HUES64 (cell line): ENCODE results near the gene TCP11L2.

Experiments used
- H3K27ac ChIP-seq: 2 replicates; pipeline ENCODE4 v1.7.0; 2013; ENCODE audit warnings: low read depth, low read length, inconsistent platforms
- H3K27me3 ChIP-seq: 2 replicates; pipeline ENCODE4 v1.6.1; 2013; ENCODE audit warnings: mild to moderate bottlenecking, low read length; ENCODE audit not compliant: insufficient read depth
- H3K36me3 ChIP-seq: 2 replicates; pipeline ENCODE4 v1.6.1; 2013; ENCODE audit warnings: mild to moderate bottlenecking, low read length; ENCODE audit not compliant: insufficient read depth
- H3K4me1 ChIP-seq: 2 replicates; pipeline ENCODE4 v1.6.1; 2013; ENCODE audit warnings: mild to moderate bottlenecking, low read length, moderate library complexity; ENCODE audit not compliant: insufficient read depth
- H3K4me3 ChIP-seq: 2 replicates; pipeline ENCODE4 v1.5.1; 2013; ENCODE audit warnings: mild to moderate bottlenecking, low read length, moderate library complexity
- H3K9ac ChIP-seq: 2 replicates; pipeline ENCODE4 v1.6.1; 2013; ENCODE audit warnings: mild to moderate bottlenecking, low read depth, low read length
- H3K9me3 ChIP-seq: 2 replicates; pipeline ENCODE4 v1.6.1; 2013; ENCODE audit warnings: low read depth, low read length; ENCODE audit not compliant: insufficient read depth
- WGBS: fragments of 150-250, 120-280 bp; methylation state at CpG from one replicate; pipeline ENCODE4 v1.1.7; 2013; ENCODE audit warnings: missing lambda C conversion rate; 5-methylcytosine and 5-hydroxymethylcytosine counted together

TCP11L2 gene

DNA sequence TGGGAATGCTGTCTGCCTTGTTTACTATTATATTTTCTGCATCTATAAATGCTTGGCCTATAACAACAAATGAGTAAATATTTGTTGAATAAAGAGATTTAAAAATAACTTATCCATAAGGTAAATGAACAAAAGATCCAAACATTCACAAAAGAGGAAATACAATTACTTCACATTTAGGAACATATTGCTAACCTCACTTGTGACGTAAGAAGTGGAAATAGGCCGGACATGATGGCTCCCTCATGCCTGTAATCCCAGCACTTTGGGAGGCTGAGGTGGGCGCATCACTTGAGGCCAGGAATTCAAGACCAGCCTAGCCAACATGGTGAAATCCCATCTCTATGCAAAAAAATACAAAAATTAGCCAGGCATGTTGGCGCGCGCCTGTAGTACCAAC, 29.0 kb upstream of the TCP11L2 start:
- H3K4me1 ChIP-seq = no peaks in the 10 kb centered on the region

DNA sequence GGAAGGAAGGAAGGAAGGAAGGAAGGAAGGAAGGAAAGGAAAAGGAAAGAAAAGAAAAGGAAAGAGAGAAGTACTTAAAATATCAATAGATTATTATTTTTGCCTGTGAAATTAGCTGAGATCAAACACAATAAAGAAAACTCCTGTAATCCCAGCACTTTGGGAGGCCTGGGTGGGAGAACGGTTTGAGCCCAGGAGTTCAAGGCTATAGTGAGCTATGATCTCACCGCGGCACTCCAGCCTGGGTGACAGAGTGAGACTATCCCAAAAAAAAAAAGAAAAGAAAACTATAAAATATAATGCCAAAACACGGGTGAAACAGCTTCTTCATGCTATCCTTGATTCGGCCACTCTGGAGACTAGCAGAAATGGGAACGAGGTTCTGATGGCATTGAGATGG, 28.5 kb upstream of the TCP11L2 start:
- Histone ChIP-seq H3K4me1 (no peaks in the 10 kb centered on the region), H3K9ac (no peak overlapping the region), H3K9me3 (no peaks in the 10 kb centered on the region), H3K27me3 (no peaks in the 10 kb centered on the region), H3K4me3 (no peak overlapping the region), H3K27ac (no peak overlapping the region), H3K36me3 (no peaks in the 10 kb centered on the region)
- WGBS = 98% methylated on average over 6 of the region's 6 CpGs

More for the DNA sequence above, 29.0 kb upstream of the TCP11L2 start:
- H3K27me3 ChIP-seq = no peaks in the 10 kb centered on the region
- no peak overlapping the region for H3K4me3 ChIP-seq
- H3K9ac ChIP-seq = no peak overlapping the region
- no peak overlapping the region for H3K27ac ChIP-seq
- H3K9me3 ChIP-seq = no peaks in the 10 kb centered on the region
- no peaks in the 10 kb centered on the region for H3K36me3 ChIP-seq
- WGBS = 92% methylated on average over 6 of the region's 6 CpGs

DNA sequence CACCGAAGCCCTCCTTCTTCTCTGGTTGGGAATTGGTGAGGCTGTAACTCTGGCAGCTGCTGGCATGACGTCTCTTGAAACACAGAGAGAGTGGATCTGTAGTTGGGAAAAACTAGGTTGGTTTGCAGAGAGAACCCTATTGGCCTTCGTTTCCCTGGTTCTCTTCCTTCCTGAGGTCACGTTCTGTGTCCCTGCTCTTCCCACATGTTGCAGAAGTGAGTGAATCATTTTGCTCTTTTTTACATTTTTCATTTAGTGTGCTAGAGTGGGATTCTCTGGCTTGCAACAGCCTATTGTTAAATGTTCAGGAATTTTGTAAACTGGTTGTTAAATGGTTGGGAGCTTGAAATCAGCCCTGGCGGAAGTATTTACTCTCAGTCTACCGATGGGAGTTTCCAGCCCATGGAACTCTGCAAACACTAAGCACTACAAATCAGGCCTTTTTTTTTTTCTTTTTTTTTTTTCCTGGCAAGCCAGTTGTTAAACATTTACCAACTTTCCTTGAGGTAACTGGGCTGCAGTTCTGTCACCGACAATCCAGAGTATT, 27.9 kb upstream of the TCP11L2 start:
- WGBS = 89% methylated on average over 7 of the region's 7 CpGs
- Histone ChIP-seq H3K36me3 (no peaks in the 10 kb centered on the region), H3K27me3 (no peaks in the 10 kb centered on the region), H3K9ac (no peak overlapping the region), H3K9me3 (no peaks in the 10 kb centered on the region), H3K4me1 (no peaks in the 10 kb centered on the region), H3K4me3 (no peak overlapping the region), H3K27ac (no peak overlapping the region)

DNA sequence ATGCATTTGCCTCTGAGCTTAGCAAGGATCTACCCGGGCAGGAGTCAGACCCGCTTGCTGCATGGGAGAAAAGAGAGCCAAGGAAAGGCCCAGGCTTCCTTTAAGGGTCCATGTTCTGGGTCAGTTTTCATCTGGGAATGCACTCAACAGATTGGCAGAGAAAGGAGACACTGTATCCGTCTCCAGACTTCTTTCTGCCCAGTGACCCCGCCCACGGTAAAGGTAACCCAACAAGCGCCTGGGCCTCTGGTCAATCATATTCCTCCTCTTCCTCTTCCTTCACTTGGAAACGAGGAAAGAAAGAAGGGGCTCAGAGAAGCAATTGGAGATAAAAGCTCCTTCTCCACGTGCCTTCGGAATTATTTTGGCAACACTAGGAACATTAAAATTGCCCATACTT, 27.1 kb upstream of the TCP11L2 start:
- no peaks in the 10 kb centered on the region for H3K27me3 ChIP-seq
- H3K9ac ChIP-seq = no peak overlapping the region
- no peak overlapping the region for H3K27ac ChIP-seq
- no peaks in the 10 kb centered on the region for H3K9me3 ChIP-seq
- 89% methylated on average over 9 of the region's 9 CpGs for WGBS
- no peak overlapping the region for H3K4me3 ChIP-seq
- H3K4me1 ChIP-seq = no peaks in the 10 kb centered on the region
- no peaks in the 10 kb centered on the region for H3K36me3 ChIP-seq

DNA sequence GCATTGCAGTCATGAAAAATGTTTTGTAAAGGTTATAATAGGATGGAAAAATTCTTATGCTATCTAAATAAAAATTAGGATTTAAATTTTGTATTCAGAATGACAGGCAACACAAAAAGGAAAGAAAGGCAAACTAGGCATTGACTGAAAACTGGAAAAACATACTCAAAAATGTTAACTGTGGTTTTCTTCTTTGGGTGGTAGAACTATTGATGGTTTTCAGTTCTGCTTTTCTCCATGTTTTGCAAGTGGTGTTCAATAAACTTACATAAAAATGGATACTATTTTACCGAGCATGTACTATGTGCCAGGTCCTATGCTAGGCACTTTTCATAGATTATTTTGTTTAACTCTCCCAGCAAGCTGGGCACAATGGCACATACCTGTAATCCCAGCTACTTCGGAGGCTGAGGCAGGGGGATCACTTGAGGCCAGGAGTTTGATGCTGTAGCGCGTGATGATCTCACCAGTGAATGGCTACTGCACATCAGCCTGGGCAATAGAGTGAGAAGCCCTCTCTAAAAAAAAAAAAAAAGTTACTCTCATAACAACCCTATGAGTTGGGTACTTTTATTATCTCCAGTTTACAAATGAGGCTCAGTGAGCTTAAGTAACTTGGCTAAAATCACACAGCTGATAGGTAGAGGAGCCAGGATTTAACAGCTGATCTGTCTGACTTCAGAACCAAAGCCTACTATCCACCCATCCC, 26.3 kb upstream of the TCP11L2 start:
- Histone ChIP-seq H3K4me3 (no peak overlapping the region), H3K4me1 (no peaks in the 10 kb centered on the region), H3K27me3 (no peaks in the 10 kb centered on the region), H3K27ac (no peak overlapping the region), H3K36me3 (no peaks in the 10 kb centered on the region), H3K9ac (no peak overlapping the region), H3K9me3 (no peaks in the 10 kb centered on the region)
- WGBS = 94% methylated on average over 4 of the region's 4 CpGs

DNA sequence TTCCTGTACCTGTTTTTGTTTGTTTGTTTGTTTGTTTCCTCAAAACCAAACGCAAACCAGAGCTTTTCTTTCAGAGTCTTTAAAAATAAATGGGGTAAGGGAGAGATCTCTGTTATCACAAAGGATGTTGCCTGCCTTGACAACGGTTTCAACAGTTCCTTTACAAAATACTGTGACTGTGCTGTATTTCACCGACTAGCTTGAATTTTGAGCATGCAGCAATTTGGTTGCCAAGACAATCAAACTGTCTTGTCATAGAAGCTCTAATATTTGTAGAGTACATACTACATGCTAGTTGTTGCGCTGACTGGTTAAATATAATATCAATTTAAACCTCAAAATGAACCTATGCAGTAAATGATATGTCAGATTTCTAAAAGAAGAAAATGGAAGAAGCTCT, 22.4 kb upstream of the TCP11L2 start:
- 96% methylated on average over 2 of the region's 4 CpGs for WGBS
- no peaks in the 10 kb centered on the region for H3K9me3 ChIP-seq
- no peak overlapping the region for H3K4me3 ChIP-seq
- no peaks in the 10 kb centered on the region for H3K36me3 ChIP-seq
- no peak overlapping the region for H3K9ac ChIP-seq
- H3K4me1 ChIP-seq = no peaks in the 10 kb centered on the region
- H3K27me3 ChIP-seq = no peaks in the 10 kb centered on the region
- H3K27ac ChIP-seq = no peak overlapping the region

DNA sequence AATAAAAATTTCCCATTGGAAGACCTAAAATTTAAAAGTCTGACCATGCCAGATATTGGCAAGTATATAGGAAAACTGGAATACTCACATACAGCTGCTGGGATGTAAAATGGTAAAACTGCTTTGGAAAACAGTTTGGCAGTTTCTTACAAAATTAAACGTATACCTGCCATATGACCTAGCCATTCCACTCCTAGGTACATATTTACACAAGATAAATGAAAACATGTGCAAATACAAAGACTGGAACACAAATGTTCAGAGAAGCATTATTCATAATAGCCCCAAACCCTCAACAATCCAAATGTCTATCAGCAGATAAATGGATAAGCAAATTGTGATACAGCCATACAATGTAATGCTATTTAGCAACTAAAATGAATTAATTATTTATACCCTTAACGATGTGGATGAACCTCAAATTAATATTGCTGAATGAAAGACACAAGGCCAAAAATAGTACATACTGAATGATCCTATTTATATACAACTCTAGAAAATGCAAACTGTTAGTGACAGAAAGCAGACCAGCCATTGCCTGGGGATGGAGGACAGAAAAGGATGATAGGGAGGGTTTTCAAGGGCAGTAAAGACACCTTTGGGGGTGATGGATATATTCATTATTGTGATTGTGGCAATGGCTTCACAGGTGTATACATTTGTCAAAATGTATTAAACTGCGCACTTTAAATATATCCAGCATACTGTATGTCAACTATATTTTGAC, 21.3 kb upstream of the TCP11L2 start:
- no peaks in the 10 kb centered on the region for H3K36me3 ChIP-seq
- no peak overlapping the region for H3K27ac ChIP-seq
- no peaks in the 10 kb centered on the region for H3K4me1 ChIP-seq
- no peaks in the 10 kb centered on the region for H3K27me3 ChIP-seq
- H3K9me3 ChIP-seq = no peaks in the 10 kb centered on the region
- no peak overlapping the region for H3K9ac ChIP-seq
- WGBS = 90% methylated on average over 2 of the region's 3 CpGs
- no peak overlapping the region for H3K4me3 ChIP-seq

DNA sequence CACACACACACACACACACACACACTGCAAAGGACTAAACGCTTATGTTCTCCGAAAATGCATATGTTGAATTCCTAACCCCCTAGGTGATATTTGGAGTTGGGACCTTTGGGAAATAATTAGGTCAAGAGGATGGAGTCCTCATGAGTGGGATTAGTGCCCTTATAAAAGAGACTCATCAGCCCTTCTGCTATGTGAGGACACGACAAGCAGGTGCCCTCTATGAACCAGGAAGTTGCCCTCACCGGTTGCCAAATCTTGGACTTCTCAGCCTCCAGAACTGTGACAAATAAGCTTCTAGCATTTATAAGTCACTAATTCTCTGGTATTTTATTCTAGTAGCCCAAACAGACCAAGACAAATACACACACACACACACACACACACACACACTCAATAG, 20.7 kb upstream of the TCP11L2 start:
- H3K27me3 ChIP-seq = no peaks in the 10 kb centered on the region
- H3K36me3 ChIP-seq = no peaks in the 10 kb centered on the region
- no peaks in the 10 kb centered on the region for H3K9me3 ChIP-seq
- WGBS = 97% methylated on average over 3 of the region's 4 CpGs
- H3K27ac ChIP-seq = no peak overlapping the region
- H3K4me3 ChIP-seq = no peak overlapping the region
- no peak overlapping the region for H3K9ac ChIP-seq
- H3K4me1 ChIP-seq = no peaks in the 10 kb centered on the region

DNA sequence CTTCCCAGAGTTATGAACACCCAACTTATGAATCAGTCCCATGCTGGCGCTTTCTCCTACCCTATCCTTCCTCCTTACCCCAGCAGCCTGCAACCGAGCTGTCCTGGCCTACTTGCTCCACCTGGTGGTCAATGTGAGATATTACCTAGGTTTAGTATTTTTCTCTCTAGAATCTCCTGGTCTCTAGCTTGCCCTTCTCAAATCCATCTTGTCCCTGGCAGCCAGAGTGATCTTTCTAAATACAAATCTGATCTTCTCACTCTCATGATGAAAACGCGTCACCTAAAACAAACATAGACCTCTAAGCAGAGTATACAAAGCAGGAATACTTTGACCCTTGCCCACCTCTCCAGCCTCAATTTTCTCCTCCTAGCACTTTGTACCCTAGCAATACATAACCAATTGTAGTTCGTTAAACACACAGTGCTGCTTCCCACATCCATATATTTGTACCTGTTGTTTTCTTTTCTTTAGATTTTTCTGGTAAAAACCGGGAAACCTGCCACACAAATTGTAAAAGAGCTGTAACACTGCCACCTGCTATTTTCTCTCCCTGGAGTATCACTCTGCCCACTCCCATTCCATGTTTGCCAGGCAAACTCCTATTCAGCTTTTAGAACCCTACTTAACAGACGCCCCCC, 20.0 kb upstream of the TCP11L2 start:
- H3K27me3 ChIP-seq = no peaks in the 10 kb centered on the region
- 34% methylated on average over 7 of the region's 7 CpGs for WGBS

DNA sequence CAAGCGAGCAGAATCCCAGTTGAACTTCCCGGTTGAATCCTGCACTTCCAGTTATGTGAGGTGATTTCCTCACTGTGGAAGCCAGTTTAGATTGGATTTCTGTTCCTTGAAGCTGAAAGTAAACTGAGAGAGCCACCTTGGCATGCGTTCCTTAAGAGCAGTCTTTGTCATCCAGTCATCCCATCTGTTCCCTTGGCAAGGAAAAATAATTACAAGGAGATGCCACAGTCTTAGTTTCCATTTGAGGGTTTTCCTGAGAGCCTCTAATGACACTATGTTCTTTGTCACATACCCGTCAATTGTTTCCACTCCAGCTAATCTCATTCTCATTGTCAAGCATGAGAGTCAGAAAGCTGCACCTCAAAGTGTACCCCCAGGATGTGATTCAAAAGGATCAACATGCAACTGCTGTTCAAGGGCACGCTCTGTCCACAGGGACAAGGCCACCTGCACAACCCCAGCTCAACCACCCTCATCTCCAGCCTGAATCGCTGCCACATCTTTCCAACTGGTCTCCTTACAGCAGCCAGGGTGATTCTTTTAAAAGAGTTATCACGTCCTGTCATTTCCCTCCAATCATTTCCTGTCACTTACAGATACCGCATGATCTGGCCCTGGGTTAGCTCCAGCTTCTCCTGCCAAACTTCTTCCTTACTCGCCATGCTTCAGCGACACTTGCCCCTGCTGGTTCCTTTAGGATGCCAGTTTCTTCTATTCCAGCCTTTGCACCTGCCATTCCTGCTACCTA, 18.0 kb upstream of the TCP11L2 start:
- Histone ChIP-seq H3K27me3 (no peaks in the 10 kb centered on the region), H3K4me1 (no peaks in the 10 kb centered on the region), H3K9ac (no peak overlapping the region), H3K9me3 (no peaks in the 10 kb centered on the region), H3K4me3 (no peak overlapping the region), H3K36me3 (no peaks in the 10 kb centered on the region), H3K27ac (no peak overlapping the region)
- WGBS = 86% methylated on average over 10 of the region's 10 CpGs

More for the DNA sequence above, 20.0 kb upstream of the TCP11L2 start:
- no peaks in the 10 kb centered on the region for H3K36me3 ChIP-seq
- H3K27ac ChIP-seq = no peak overlapping the region
- H3K9ac ChIP-seq = no peak overlapping the region
- H3K4me3 ChIP-seq = no peak overlapping the region
- H3K9me3 ChIP-seq = no peaks in the 10 kb centered on the region
- H3K4me1 ChIP-seq = no peaks in the 10 kb centered on the region

DNA sequence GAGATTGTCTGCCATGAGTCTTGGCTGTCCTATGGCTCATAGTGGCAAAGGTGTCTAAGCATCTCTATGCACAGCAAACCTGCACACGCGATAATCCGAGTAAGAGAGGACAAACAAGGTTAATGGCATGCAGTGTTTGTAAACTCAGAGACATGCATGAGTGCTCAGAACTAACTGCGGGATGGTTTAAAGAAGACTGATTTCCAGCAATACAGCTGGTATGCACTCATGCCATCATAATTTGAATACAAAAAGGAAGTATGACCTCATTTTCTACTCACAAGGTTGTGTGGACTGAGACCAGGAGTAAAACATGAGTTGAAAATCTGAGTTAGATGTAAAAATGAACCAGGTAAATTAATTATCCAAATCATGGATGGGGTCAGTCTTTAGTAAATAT, 16.6 kb upstream of the TCP11L2 start:
- WGBS = 91% methylated on average over 4 of the region's 4 CpGs
- Histone ChIP-seq H3K36me3 (no peaks in the 10 kb centered on the region), H3K9me3 (no peaks in the 10 kb centered on the region), H3K4me3 (no peak overlapping the region), H3K4me1 (no peaks in the 10 kb centered on the region), H3K27me3 (no peaks in the 10 kb centered on the region), H3K27ac (no peak overlapping the region), H3K9ac (no peak overlapping the region)
